GM18907 (cell line): ENCODE data around the gene RYR2.
A peak's percentile ranks its signal among the peaks of the same experiment; 100 is the strongest.

ENCODE experiments used
- ATAC-seq: cut with Tn5 transposase; IDR thresholded peaks from one replicate; pipeline ENCODE4 v1.9.1; 2021; ENCODE audit warnings: mild to moderate bottlenecking, moderate library complexity; ENCODE audit not compliant: unreplicated experiment

RYR2 gene

GRCh38 chr1:237640011-237640671 lies 598.2 kb downstream of the RYR2 start:
- ATAC-seq = no peak

GRCh38 chr1:237640966-237641365 lies 599.0 kb downstream of the RYR2 start:
- ATAC-seq = no peak

GRCh38 chr1:237650809-237651208 lies 608.8 kb downstream of the RYR2 start:
- ATAC-seq = no peak

GRCh38 chr1:237655778-237656177 lies 613.8 kb downstream of the RYR2 start:
- no peak for ATAC-seq

GRCh38 chr1:237664348-237664747 lies 622.4 kb downstream of the RYR2 start:
- ATAC-seq = peak; percentile 80

- no peak for ATAC-seq
These were observed 628.3 kb downstream of the RYR2 start for GRCh38 chr1:237670302-237670701.

- no peak for ATAC-seq
These were observed 629.3 kb downstream of the RYR2 start for GRCh38 chr1:237671262-237671661.

- ATAC-seq = no peak
These were observed 630.0 kb downstream of the RYR2 start for GRCh38 chr1:237671935-237672334.

- no peak for ATAC-seq
These were observed 630.8 kb downstream of the RYR2 start for GRCh38 chr1:237672748-237673147.

GRCh38 chr1:237673631-237674030 lies 631.6 kb downstream of the RYR2 start:
- ATAC-seq = no peak

- no peak for ATAC-seq
These were observed 636.0 kb downstream of the RYR2 start for GRCh38 chr1:237677979-237678378.

- ATAC-seq = no peak
These were observed 637.7 kb downstream of the RYR2 start for GRCh38 chr1:237679687-237680086.

GRCh38 chr1:237681210-237681609 lies 639.2 kb downstream of the RYR2 start:
- no peak for ATAC-seq

GRCh38 chr1:237684236-237684635 lies 642.3 kb downstream of the RYR2 start:
- ATAC-seq = no peak

GRCh38 chr1:237685551-237685950 lies 643.6 kb downstream of the RYR2 start:
- ATAC-seq = no peak

- no peak for ATAC-seq
These were observed 645.8 kb downstream of the RYR2 start for GRCh38 chr1:237687804-237688203.

GRCh38 chr1:237690656-237691055 lies 648.7 kb downstream of the RYR2 start:
- ATAC-seq = no peak

GRCh38 chr1:237692255-237692654 lies 650.3 kb downstream of the RYR2 start:
- no peak for ATAC-seq

- no peak for ATAC-seq
These were observed 653.9 kb downstream of the RYR2 start for GRCh38 chr1:237695878-237696277.

- no peak for ATAC-seq
These were observed 658.2 kb downstream of the RYR2 start for GRCh38 chr1:237700181-237700580.

- no peak for ATAC-seq
These were observed 659.5 kb downstream of the RYR2 start for GRCh38 chr1:237701534-237701933.

GRCh38 chr1:237702161-237702560 lies 660.2 kb downstream of the RYR2 start:
- no peak for ATAC-seq

GRCh38 chr1:237705462-237705861 lies 663.5 kb downstream of the RYR2 start:
- ATAC-seq = no peak
